HepG2 (cell line): ENCODE measurements around the gene LAMTOR2. TPM values are rescaled to one million over a fixed set of nuclear protein-coding genes. Genes with fewer than 3 reads are reported as not detected.

Experiments used
- CSRNP1 ChIP-seq: sonication (generic); formaldehyde crosslinking; IDR thresholded peaks from 2 replicates; pipeline ENCODE4 v1.8.1; 2023; ENCODE audit warnings: mild to moderate bottlenecking, missing genetic modification reagents
- ELF1 ChIP-seq: sonication (generic); formaldehyde crosslinking; IDR thresholded peaks from 2 replicates; pipeline ENCODE4 v1.4.0; 2020; ENCODE audit warnings: missing genetic modification reagents
- GATAD2A ChIP-seq: IDR thresholded peaks from 2 replicates; pipeline ENCODE4 v1.6.1; 2016
- GTF2F1 ChIP-seq: fragments of 150-350 bp; IDR thresholded peaks from 2 replicates; pipeline ENCODE4 v1.6.1; 2014; ENCODE audit warnings: low read length
- GZF1 ChIP-seq: sonication (generic); formaldehyde crosslinking; IDR thresholded peaks from 2 replicates; pipeline ENCODE4 v1.5.1; 2020; ENCODE audit warnings: mild to moderate bottlenecking, missing genetic modification reagents
- IRF9 ChIP-seq: sonication (generic); formaldehyde crosslinking; IDR thresholded peaks from 2 replicates; pipeline ENCODE4 v1.8.0; 2022; ENCODE audit warnings: missing genetic modification reagents, mild to moderate bottlenecking, borderline replicate concordance
- KDM5A ChIP-seq: fragments of 200-600 bp; sonication (generic); IDR thresholded peaks from 2 replicates; pipeline ENCODE4 v1.7.0; 2018; ENCODE audit warnings: antibody characterized with exemption, mild to moderate bottlenecking, low read length, borderline replicate concordance
- KMT2A ChIP-seq: sonication (generic); formaldehyde crosslinking; IDR thresholded peaks from 2 replicates; pipeline ENCODE4 v1.4.0; 2020; ENCODE audit warnings: missing genetic modification reagents
- NR3C1 ChIP-seq: sonication (generic); formaldehyde crosslinking; IDR thresholded peaks from 2 replicates; pipeline ENCODE4 v1.4.0; 2020; ENCODE audit warnings: missing genetic modification reagents
- PATZ1 ChIP-seq: sonication (generic); formaldehyde crosslinking; IDR thresholded peaks from 2 replicates; pipeline ENCODE4 v1.4.0; 2020; ENCODE audit warnings: missing genetic modification reagents
- RFXAP ChIP-seq: sonication (generic); formaldehyde crosslinking; IDR thresholded peaks from 2 replicates; pipeline ENCODE4 v1.4.0; 2020; ENCODE audit warnings: missing genetic modification reagents, borderline replicate concordance
- YEATS2 ChIP-seq: sonication (generic); formaldehyde crosslinking; IDR thresholded peaks from 2 replicates; pipeline ENCODE4 v1.4.0; 2020; ENCODE audit warnings: missing genetic modification reagents, borderline replicate concordance
- ZNF460 ChIP-seq: sonication (generic); formaldehyde crosslinking; IDR thresholded peaks from 2 replicates; pipeline ENCODE4 v1.5.1; 2020; ENCODE audit warnings: missing genetic modification reagents, mild to moderate bottlenecking, borderline replicate concordance
- polyA plus RNA-seq, 8 experiments: library from polyadenylated mRNA; depleted of rRNA in 3 of 8; stranded (reverse) in 7 of 8; unstranded in 1 of 8; fragments of >200 nt; fragmentation: Illumina TruSeq in 4 of 8; extraction: Trizol in 4 of 8; gene quantifications; 2 replicates each; pipeline versions ENCODE4 v1.2.1 to v1.2.3, GENCODE V29; 2011 to 2016; ENCODE audit warnings: low read depth in 4 of 8, missing spikeins in 1 of 8, mixed read lengths in 1 of 8; ENCODE audit not compliant: insufficient read depth in 1 of 8
- total RNA-seq, 5 experiments: library from RNA; depleted of rRNA; stranded (reverse); fragments of >200 nt; fragmentation: Illumina TruSeq; extraction: Trizol; gene quantifications; 2 replicates each; pipeline ENCODE4 v1.2.3, GENCODE V29; 2016; ENCODE audit warnings: low read depth in 1 of 5

LAMTOR2 gene
- total and polyA plus RNA-seq, 2 of the 13 experiments (the other 11 are each of a cell fraction or from before 2014, with no cell fraction given): 36.5 to 66.4 TPM

GRCh38 chr1:156082309-156083091 lies 27.9 kb downstream of the LAMTOR2 start, which contains the start of gene MEX3A (continued):
- TF ChIP-seq ELF1 (no peak; the same call in 1 of the 2 replicates), GZF1 (CRISPR knock-in tag) (no peak), IRF9 (CRISPR knock-in tag) (0 out of 2 replicates have a peak, but pooled peaks have one; percentile 58), ZNF460 (CRISPR knock-in tag) (no peak), KMT2A (no peak), CSRNP1 (CRISPR knock-in tag) (no peak), YEATS2 (CRISPR knock-in tag) (peak; percentile 22; the same call in 1 of the 2 replicates), NR3C1 (CRISPR knock-in tag) (no peak), GATAD2A (CRISPR knock-in tag) (peak; percentile 21; the same call in 1 of the 2 replicates), RFXAP (no peak), PATZ1 (CRISPR knock-in tag) (peak; percentile 91), KDM5A (peak; percentile 67; the same call in 1 of the 2 replicates), GTF2F1 (no peak)
